ENCODE results near the gene WIZ. TPM values are rescaled to one million over a fixed set of nuclear protein-coding genes. Genes with fewer than 3 reads are reported as not detected.

The WIZ gene
- total and polyA plus RNA-seq, 2 donors (not counting 1 experiment from before 2014, with no cell fraction given), result 15.0 to 24.8 TPM

DNA sequence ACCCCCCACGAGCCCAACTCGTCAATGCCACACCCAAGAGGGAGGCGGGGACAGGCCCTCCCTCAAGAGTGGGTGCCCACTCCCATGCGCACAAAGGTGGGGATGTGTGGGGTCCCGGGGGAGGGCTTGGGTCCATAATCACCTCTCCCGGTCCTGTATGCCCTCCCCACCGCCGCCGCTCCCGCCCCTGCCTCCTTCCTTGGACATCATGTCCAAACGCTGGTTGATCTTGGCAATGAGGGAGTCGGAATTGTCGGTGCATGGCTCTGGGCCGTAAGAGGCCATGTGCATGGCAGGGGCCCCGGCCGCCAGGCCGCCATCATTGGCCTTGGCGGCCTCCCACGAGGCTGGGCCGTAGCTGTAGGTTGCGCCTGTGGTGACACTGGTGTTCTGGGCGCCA lies 76.1 kb downstream of the WIZ start:
- H3K4me3 ChIP-seq (ENCODE audit: control extremely low read depth in 1 of 5, extremely low read depth in 1 of 5, insufficient read depth in 1 of 5, low read depth in 2 of 5, low read length in 4 of 5), result no peak overlapping the region
- H3K27me3 ChIP-seq (replicated peaks in 1 of 4; ENCODE audit: control extremely low read depth in 1 of 4, control insufficient read depth in 3 of 4, insufficient read depth in 4 of 4, low read length in 3 of 4), result no peaks in the 10 kb centered on the region
- Mint-ChIP-seq H3K4me1 (peaks cover 23% of the 10 kb centered on the region), H3K9me3 (ENCODE audit: insufficient read depth) (no peaks in the 10 kb centered on the region), H3K4me3 (no peak overlapping the region), H3K27ac (no peak overlapping the region), H3K27me3 (no peaks in the 10 kb centered on the region)
- WGBS (ENCODE audit: insufficient coverage), result 96% methylated on average over 22 of the region's 22 CpGs
- peaks cover 18 to 22% of the 10 kb centered on the region in 2 donors for H3K4me1 ChIP-seq (ENCODE audit: control insufficient read depth in 2 of 2, insufficient read depth in 2 of 2, low read length in 2 of 2)
- H3K36me3 ChIP-seq (replicated peaks in 1 of 2; ENCODE audit: control extremely low read depth in 1 of 2, control insufficient read depth in 1 of 2, extremely low read depth in 1 of 2, insufficient read depth in 2 of 2, low read length in 1 of 2), result peaks cover 2 to 62% of the 10 kb centered on the region in 2 experiments
- H4K20me1 ChIP-seq (ENCODE audit: control insufficient read depth, insufficient read depth, low read length, poor library complexity, severe bottlenecking), result peaks cover 100% of the 10 kb centered on the region
- DNase-seq (no peak), ATAC-seq (ENCODE audit: low read depth) (no peak)
- POLR2A ChIA-PET, result no interaction called here
- no peak overlapping the region for H3K4me2 ChIP-seq (replicated peaks; ENCODE audit: low read depth, low read length, poor library complexity, severe bottlenecking)
- intact Hi-C loops (cut with micrococcal nuclease), result no loop called here
- peaks cover 98% of the 10 kb centered on the region for H3K79me2 ChIP-seq (ENCODE audit: control insufficient read depth, insufficient read depth, low read length)
- no peak overlapping the region for H3K9ac ChIP-seq (ENCODE audit: low read length)
- H3K9me3 ChIP-seq (ENCODE audit: control extremely low read depth in 1 of 3, control insufficient read depth in 2 of 3, insufficient read depth in 1 of 3, low read length in 2 of 3), result no peaks in the 10 kb centered on the region
- H3K27ac ChIP-seq (ENCODE audit: low read length in 2 of 2), result no peak overlapping the region
- CTCF ChIA-PET, result no interaction called here
- no peak for TF ChIP-seq EZH2 (IDR thresholded peaks at IDR 0.05; ENCODE audit: borderline replicate concordance, insufficient read depth, low read depth, low read length, poor library complexity, severe bottlenecking)
- TF ChIP-seq, protein P1, sequence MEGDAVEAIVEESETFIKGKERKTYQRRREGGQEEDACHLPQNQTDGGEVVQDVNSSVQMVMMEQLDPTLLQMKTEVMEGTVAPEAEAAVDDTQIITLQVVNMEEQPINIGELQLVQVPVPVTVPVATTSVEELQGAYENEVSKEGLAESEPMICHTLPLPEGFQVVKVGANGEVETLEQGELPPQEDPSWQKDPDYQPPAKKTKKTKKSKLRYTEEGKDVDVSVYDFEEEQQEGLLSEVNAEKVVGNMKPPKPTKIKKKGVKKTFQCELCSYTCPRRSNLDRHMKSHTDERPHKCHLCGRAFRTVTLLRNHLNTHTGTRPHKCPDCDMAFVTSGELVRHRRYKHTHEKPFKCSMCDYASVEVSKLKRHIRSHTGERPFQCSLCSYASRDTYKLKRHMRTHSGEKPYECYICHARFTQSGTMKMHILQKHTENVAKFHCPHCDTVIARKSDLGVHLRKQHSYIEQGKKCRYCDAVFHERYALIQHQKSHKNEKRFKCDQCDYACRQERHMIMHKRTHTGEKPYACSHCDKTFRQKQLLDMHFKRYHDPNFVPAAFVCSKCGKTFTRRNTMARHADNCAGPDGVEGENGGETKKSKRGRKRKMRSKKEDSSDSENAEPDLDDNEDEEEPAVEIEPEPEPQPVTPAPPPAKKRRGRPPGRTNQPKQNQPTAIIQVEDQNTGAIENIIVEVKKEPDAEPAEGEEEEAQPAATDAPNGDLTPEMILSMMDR (IDR thresholded peaks at IDR 0.05), result no peak
- H2AFZ ChIP-seq (ENCODE audit: insufficient read depth, low read depth, low read length, poor library complexity, severe bottlenecking), result no peak overlapping the region

DNA sequence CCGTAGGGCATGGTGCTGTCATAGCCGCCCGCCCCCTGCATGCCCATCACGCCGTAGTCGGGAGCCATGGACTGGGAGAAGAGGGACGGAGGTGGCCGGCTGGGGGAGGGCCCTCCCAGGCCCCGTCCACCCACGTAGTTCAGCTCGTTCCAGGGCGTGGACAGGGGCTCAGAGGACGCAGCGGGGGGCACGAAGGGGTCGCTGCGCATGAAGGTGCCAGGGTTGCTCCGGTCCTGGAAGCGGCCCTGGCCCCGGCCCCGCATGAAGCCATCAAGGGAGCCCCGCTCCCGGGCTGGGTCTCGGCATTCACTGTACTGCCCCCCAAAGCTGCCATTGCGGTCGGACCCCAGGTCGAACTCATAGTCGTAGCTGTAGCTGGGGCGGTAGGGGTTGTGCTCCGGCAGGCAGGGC lies 76.9 kb downstream of the WIZ start:
- peaks cover 15 to 18% of the 10 kb centered on the region in 2 donors for H3K4me1 ChIP-seq (ENCODE audit: control insufficient read depth in 2 of 2, insufficient read depth in 2 of 2, low read length in 2 of 2)
- ATAC-seq (ENCODE audit: low read depth) (no peak), DNase-seq (no peak)
- no peak overlapping the region for H3K4me2 ChIP-seq (replicated peaks; ENCODE audit: low read depth, low read length, poor library complexity, severe bottlenecking)
- intact Hi-C loops (cut with micrococcal nuclease), result no loop called here
- CTCF ChIA-PET, result no interaction called here
- peaks cover 98% of the 10 kb centered on the region for H3K79me2 ChIP-seq (ENCODE audit: control insufficient read depth, insufficient read depth, low read length)
- H3K27ac ChIP-seq (ENCODE audit: low read length in 2 of 2), result no peak overlapping the region
- H3K4me3 ChIP-seq (ENCODE audit: control extremely low read depth in 1 of 5, extremely low read depth in 1 of 5, insufficient read depth in 1 of 5, low read depth in 2 of 5, low read length in 4 of 5), result no peak overlapping the region
- WGBS (ENCODE audit: insufficient coverage), result 98% methylated on average over 30 of the region's 30 CpGs
- TF ChIP-seq, protein P1 (IDR thresholded peaks at IDR 0.05), result no peak
- TF ChIP-seq EZH2 (IDR thresholded peaks at IDR 0.05; ENCODE audit: borderline replicate concordance, insufficient read depth, low read depth, low read length, poor library complexity, severe bottlenecking), result no peak
- no peak overlapping the region for H2AFZ ChIP-seq (ENCODE audit: insufficient read depth, low read depth, low read length, poor library complexity, severe bottlenecking)
- Mint-ChIP-seq H3K4me1 (peaks cover 17% of the 10 kb centered on the region), H3K27me3 (no peaks in the 10 kb centered on the region), H3K4me3 (no peak overlapping the region), H3K27ac (no peak overlapping the region), H3K9me3 (ENCODE audit: insufficient read depth) (no peaks in the 10 kb centered on the region)
- peaks cover 2 to 69% of the 10 kb centered on the region in 2 experiments for H3K36me3 ChIP-seq (replicated peaks in 1 of 2; ENCODE audit: control extremely low read depth in 1 of 2, control insufficient read depth in 1 of 2, extremely low read depth in 1 of 2, insufficient read depth in 2 of 2, low read length in 1 of 2)
- no peaks in the 10 kb centered on the region for H3K27me3 ChIP-seq (replicated peaks in 1 of 4; ENCODE audit: control extremely low read depth in 1 of 4, control insufficient read depth in 3 of 4, insufficient read depth in 4 of 4, low read length in 3 of 4)
- peaks cover 100% of the 10 kb centered on the region for H4K20me1 ChIP-seq (ENCODE audit: control insufficient read depth, insufficient read depth, low read length, poor library complexity, severe bottlenecking)
- H3K9me3 ChIP-seq (ENCODE audit: control extremely low read depth in 1 of 3, control insufficient read depth in 2 of 3, insufficient read depth in 1 of 3, low read length in 2 of 3), result no peaks in the 10 kb centered on the region
- no peak overlapping the region for H3K9ac ChIP-seq (ENCODE audit: low read length)
- POLR2A ChIA-PET, result no interaction called here

All from B cell (primary cell).